Endothelial cell of umbilical vein (primary cell): ENCODE results near the gene SYK. TPM values are rescaled to one million over a fixed set of nuclear protein-coding genes. Genes with fewer than 3 reads are reported as not detected.

Experiments used
- BruUV-seq: library from RNA; stranded (reverse); fragments of 400-500 nt; replicated peaks from 2 replicates; lab custom pipeline; 2021; lab: Mats Ljungman, UMichigan
- CTCF ChIA-PET: fragments of 300-600, 350-600 bp; sonication (Branson Sonifier 250); formaldehyde crosslinking; loops from one replicate; lab custom pipeline; 2021; ENCODE audit warnings: antibody characterized with exemption, inconsistent platforms; lab: Charles Lee
- POLR2A ChIA-PET: fragments of 300-600, 350-600 bp; sonication (Branson Sonifier 250); formaldehyde crosslinking; loops from one replicate; lab custom pipeline; 2021; ENCODE audit warnings: antibody characterized with exemption, inconsistent platforms; lab: Charles Lee
- DNase-seq: peaks from one replicate; pipeline ENCODE4 v3.0.0-alpha.2; 2011; ENCODE audit warnings: low read depth, low spot score
- FAIRE-seq: peaks from 2 replicates; lab custom pipeline; 2011; peaks lifted over from hg19 to GRCh38; lab: Jason Lieb, UNC
- H2AFZ ChIP-seq: 2 replicates; pipeline ENCODE4 v1.6.0; 2012; ENCODE audit warnings: low read depth, low read length, control low read depth, inconsistent platforms
- H3K27ac ChIP-seq: 2 replicates; pipeline ENCODE4 v1.5.1; 2011; ENCODE audit warnings: low read depth, mild to moderate bottlenecking, control low read depth, low read length, moderate library complexity; ENCODE audit not compliant: insufficient read depth
- H3K27me3 ChIP-seq, 2 experiments: 2 replicates each; pipeline versions ENCODE4 v1.6.0 to v1.6.1; 2011; ENCODE audit warnings: low read length in 2 of 2, mixed read lengths in 1 of 2; ENCODE audit not compliant: control insufficient read depth in 2 of 2, insufficient read depth in 2 of 2
- H3K36me3 ChIP-seq, 2 experiments: 2 replicates in 1 of 2; 3 replicates in 1 of 2; pipeline ENCODE4 v1.5.1; 2011; ENCODE audit warnings: low read length in 2 of 2, mild to moderate bottlenecking in 1 of 2, moderate library complexity in 1 of 2; ENCODE audit not compliant: control insufficient read depth in 2 of 2, insufficient read depth in 2 of 2; ENCODE audit errors: extremely low read depth in 1 of 2
- H3K4me1 ChIP-seq: 3 replicates; pipeline ENCODE4 v1.5.1; 2011; ENCODE audit warnings: mild to moderate bottlenecking, low read length; ENCODE audit not compliant: control insufficient read depth, insufficient read depth; ENCODE audit errors: extremely low read depth
- H3K4me2 ChIP-seq: 2 replicates; pipeline ENCODE4 v1.6.1; 2011; ENCODE audit warnings: low read length, control low read depth, mixed read lengths; ENCODE audit not compliant: insufficient read depth
- H3K4me3 ChIP-seq, 3 experiments: fragments of 200-600 bp in 1 of 3; sonication (generic), shearing (Covaris generic) in 1 of 3; replicated peaks in 1 of 3; 2 replicates each; pipeline ENCODE4 v1.5.1; 2011 to 2016; ENCODE audit warnings: control low read depth in 3 of 3, low read length in 3 of 3, mild to moderate bottlenecking in 2 of 3, inconsistent platforms in 1 of 3, low read depth in 1 of 3, moderate library complexity in 1 of 3; ENCODE audit not compliant: insufficient read depth in 1 of 3
- H3K79me2 ChIP-seq: 2 replicates; pipeline ENCODE4 v1.6.0; 2012; ENCODE audit warnings: low read length, inconsistent platforms; ENCODE audit not compliant: control insufficient read depth, insufficient read depth
- H3K9ac ChIP-seq: replicated peaks from 2 replicates; pipeline ENCODE3; 2011; ENCODE audit warnings: low read length, control low read depth; ENCODE audit not compliant: insufficient read depth; ENCODE audit errors: extremely low read depth
- H3K9me1 ChIP-seq: replicated peaks from 3 replicates; pipeline ENCODE4 v1.6.0; 2011; ENCODE audit warnings: mild to moderate bottlenecking, low read length; ENCODE audit not compliant: control insufficient read depth, insufficient read depth; ENCODE audit errors: extremely low read depth
- H3K9me3 ChIP-seq: replicated peaks from 2 replicates; pipeline ENCODE4 v1.5.1; 2012; ENCODE audit warnings: low read length, inconsistent platforms; ENCODE audit not compliant: control insufficient read depth, insufficient read depth
- H4K20me1 ChIP-seq: replicated peaks from 2 replicates; pipeline ENCODE3; 2011; ENCODE audit warnings: mild to moderate bottlenecking, low read length; ENCODE audit not compliant: control insufficient read depth, insufficient read depth; ENCODE audit errors: extremely low read depth
- CTCF ChIP-seq, 2 donors: IDR thresholded peaks; 1 replicate in 1 of 2; 2 replicates in 1 of 2; pipeline ENCODE4 v1.5.1; 2011; ENCODE audit warnings: low read length in 2 of 2, mild to moderate bottlenecking in 2 of 2, moderate library complexity in 2 of 2, control low read depth in 1 of 2, inconsistent platforms in 1 of 2, low read depth in 1 of 2; ENCODE audit not compliant: insufficient read depth in 1 of 2; ENCODE audit errors: extremely low read depth in 1 of 2
- EZH2 ChIP-seq: IDR thresholded peaks from 2 replicates; pipeline ENCODE4 v1.6.1; 2012; ENCODE audit warnings: borderline replicate concordance, low read depth, mild to moderate bottlenecking, moderate library complexity, low read length, inconsistent platforms; ENCODE audit not compliant: severe bottlenecking
- JUN ChIP-seq: IDR thresholded peaks from 2 replicates; pipeline ENCODE4 v1.6.1; 2011; ENCODE audit warnings: borderline replicate concordance, low read depth; ENCODE audit not compliant: insufficient read length, insufficient read depth
- MYC ChIP-seq: IDR thresholded peaks from one replicate; pipeline ENCODE4 v1.6.1; 2011; ENCODE audit warnings: mild to moderate bottlenecking, low read depth, low read length
- dilution Hi-C: fragments of 300-500 bp; cut with MboI; formaldehyde crosslinking; loops from one replicate; pipeline ENCODE4 v1.15.0; 2019; ENCODE audit warnings: low sequenced_read_pairs; ENCODE audit not compliant: extremely low pct_ligation_motif_present
- intact Hi-C: fragments of 100-400 bp; cut with micrococcal nuclease; formaldehyde crosslinking; loops from one replicate; pipeline ENCODE4 v1.10.0; 2022
- polyA plus RNA-seq, 4 experiments: library from polyadenylated mRNA; depleted of rRNA in 3 of 4; stranded (reverse) in 3 of 4; unstranded in 1 of 4; fragments of >200 nt; gene quantifications; 2 replicates each; pipeline versions ENCODE4 v1.2.1 to v1.2.3, GENCODE V29; 2011 to 2012; ENCODE audit warnings: missing spikeins in 1 of 4
- total RNA-seq: library from RNA; stranded (reverse); gene quantifications from 2 replicates; pipeline ENCODE4 v1.2.3, GENCODE V29; 2021

The SYK gene
- total and polyA plus RNA-seq, 2 donors (not counting 3 experiments of a cell fraction or from before 2014, with no cell fraction given): not detected

- H3K27me3 ChIP-seq: no peaks in the 10 kb centered on the region
- no peak overlapping the region for H3K4me2 ChIP-seq
- no peak overlapping the region for H3K4me3 ChIP-seq
- H3K4me1 ChIP-seq: no peaks in the 10 kb centered on the region
- no peaks in the 10 kb centered on the region for H3K79me2 ChIP-seq
- H2AFZ ChIP-seq: no peak overlapping the region
- no TSS peak for BruUV-seq
- no peaks in the 10 kb centered on the region for H3K9me3 ChIP-seq
- FAIRE-seq (no peak), DNase-seq (no peak)
- H3K9me1 ChIP-seq: no peaks in the 10 kb centered on the region
- H4K20me1 ChIP-seq: no peaks in the 10 kb centered on the region
- no peak for TF ChIP-seq CTCF (IDR thresholded peaks at IDR 0.05; ENCODE audit: extremely low read depth in 1 of 2, insufficient read depth in 1 of 2, low read depth in 1 of 2, low read length in 2 of 2)
- peak; percentile 5 for TF ChIP-seq JUN
- TF ChIP-seq MYC: no peak
- CTCF ChIA-PET: no interaction called here
- no peaks in the 10 kb centered on the region for H3K36me3 ChIP-seq
- dilution Hi-C loops (no loop called here), intact Hi-C loops (no loop called here)
- H3K27ac ChIP-seq: no peak overlapping the region
- POLR2A ChIA-PET: no interaction called here
- H3K9ac ChIP-seq: no peak overlapping the region
These were observed 7.9 kb upstream of the SYK start for GRCh38 chr9:90793729-90794128.

- H3K36me3 ChIP-seq: no peaks in the 10 kb centered on the region
- no peak for TF ChIP-seq EZH2
- CTCF ChIA-PET: no interaction called here
- H3K4me2 ChIP-seq: no peak overlapping the region
- no peak overlapping the region for H3K9ac ChIP-seq
- FAIRE-seq (no peak), DNase-seq (no peak)
- intact Hi-C loops: no loop called here
- no TSS peak for BruUV-seq
- H2AFZ ChIP-seq: no peak overlapping the region
- H3K79me2 ChIP-seq: no peaks in the 10 kb centered on the region
- H3K9me3 ChIP-seq: no peaks in the 10 kb centered on the region
- no peaks in the 10 kb centered on the region for H3K4me1 ChIP-seq
- H3K27me3 ChIP-seq: no peaks in the 10 kb centered on the region
- H4K20me1 ChIP-seq: no peaks in the 10 kb centered on the region
- H3K9me1 ChIP-seq: no peaks in the 10 kb centered on the region
- H3K27ac ChIP-seq: no peak overlapping the region
- dilution Hi-C loops: no loop called here
- POLR2A ChIA-PET: no interaction called here
- H3K4me3 ChIP-seq: no peak overlapping the region
These were observed 6.5 kb upstream of the SYK start for GRCh38 chr9:90795084-90795483.
